H7 (cell line): ENCODE measurements around the gene HDAC10. TPM values are rescaled to one million over a fixed set of nuclear protein-coding genes. Genes with fewer than 3 reads are reported as not detected.

Experiments used
- DNase-seq: peaks from one replicate; pipeline ENCODE4 v3.0.0; 2012
- H3K27me3 ChIP-seq: 2 replicates; pipeline ENCODE4 v1.6.0; 2011; ENCODE audit warnings: mild to moderate bottlenecking, low read length; ENCODE audit not compliant: control insufficient read depth, insufficient read depth
- H3K36me3 ChIP-seq: replicated peaks from 2 replicates; pipeline ENCODE4 v1.5.1; 2011; ENCODE audit warnings: low read length; ENCODE audit not compliant: control insufficient read depth, insufficient read depth
- H3K4me3 ChIP-seq: 2 replicates; pipeline ENCODE4 v1.5.1; 2011; ENCODE audit warnings: low read depth, mild to moderate bottlenecking, control low read depth, low read length, moderate library complexity; ENCODE audit not compliant: insufficient read depth
- total RNA-seq: library from RNA; depleted of rRNA; stranded (reverse); fragments of >200 nt; shearing (Covaris generic); gene quantifications from 2 replicates; pipeline ENCODE4 v1.2.3, GENCODE V29; 2014

HDAC10 gene
- total RNA-seq, 1 experiment from 2014 or later = 15.7 TPM

GRCh38 chr22:50257451-50258360, 6.6 kb upstream of the HDAC10 start:
- H3K36me3 ChIP-seq = no peaks in the 10 kb centered on the region
- H3K27me3 ChIP-seq = peaks cover 18% of the 10 kb centered on the region
- H3K4me3 ChIP-seq = no peak overlapping the region
- DNase-seq = no peak

- Histone ChIP-seq H3K36me3 (no peaks in the 10 kb centered on the region), H3K4me3 (no peak overlapping the region), H3K27me3 (peaks cover 14% of the 10 kb centered on the region)
- DNase-seq = no peak
These were observed 6.0 kb upstream of the HDAC10 start for GRCh38 chr22:50257041-50257440.

GRCh38 chr22:50256258-50256862, 5.3 kb upstream of the HDAC10 start:
- Histone ChIP-seq H3K4me3 (no peak overlapping the region), H3K36me3 (no peaks in the 10 kb centered on the region), H3K27me3 (peaks cover 12% of the 10 kb centered on the region)
- DNase-seq = no peak

- no peaks in the 10 kb centered on the region for H3K36me3 ChIP-seq
- no peak overlapping the region for H3K4me3 ChIP-seq
- no peak for DNase-seq
- peaks cover 6% of the 10 kb centered on the region for H3K27me3 ChIP-seq
These were observed 4.5 kb upstream of the HDAC10 start for GRCh38 chr22:50255607-50256006.

- peaks cover 2% of the 10 kb centered on the region; the same call in 1 of the 2 replicates for H3K27me3 ChIP-seq
- no peak for DNase-seq
- H3K36me3 ChIP-seq = no peaks in the 10 kb centered on the region
- H3K4me3 ChIP-seq = no peak overlapping the region
These were observed 4.0 kb upstream of the HDAC10 start for GRCh38 chr22:50255099-50255498.

- Histone ChIP-seq H3K4me3 (no peak overlapping the region), H3K36me3 (no peaks in the 10 kb centered on the region), H3K27me3 (no peaks in the 10 kb centered on the region)
- DNase-seq = no peak
These were observed 2.9 kb upstream of the HDAC10 start for GRCh38 chr22:50253941-50254340.

- Histone ChIP-seq H3K4me3 (no peak overlapping the region), H3K27me3 (no peaks in the 10 kb centered on the region), H3K36me3 (no peaks in the 10 kb centered on the region)
- no peak for DNase-seq
These were observed 2.2 kb upstream of the HDAC10 start for GRCh38 chr22:50253046-50253915.

- no peaks in the 10 kb centered on the region for H3K27me3 ChIP-seq
- H3K4me3 ChIP-seq = peak overlapping the region; percentile 74; the same call in 1 of the 2 replicates
- no peaks in the 10 kb centered on the region for H3K36me3 ChIP-seq
- peak; percentile 94 for DNase-seq
These were observed 1.3 kb upstream of the HDAC10 start for GRCh38 chr22:50252082-50253045.

GRCh38 chr22:50251477-50252081, 514 bp upstream of the HDAC10 start:
- H3K27me3 ChIP-seq = no peaks in the 10 kb centered on the region
- H3K4me3 ChIP-seq = peak overlapping the region; percentile 74
- DNase-seq = no peak
- H3K36me3 ChIP-seq = peaks cover under 1% of the 10 kb centered on the region; the same call in 1 of the 2 replicates

GRCh38 chr22:50250249-50250554, 863 bp downstream of the HDAC10 start:
- no peak for DNase-seq
- no peak overlapping the region for H3K4me3 ChIP-seq
- peaks cover 6% of the 10 kb centered on the region for H3K36me3 ChIP-seq
- no peaks in the 10 kb centered on the region for H3K27me3 ChIP-seq

GRCh38 chr22:50249341-50250248, 1.5 kb downstream of the HDAC10 start:
- DNase-seq = no peak
- no peaks in the 10 kb centered on the region for H3K27me3 ChIP-seq
- no peak overlapping the region for H3K4me3 ChIP-seq
- H3K36me3 ChIP-seq = peaks cover 6% of the 10 kb centered on the region

GRCh38 chr22:50248196-50249081, 2.6 kb downstream of the HDAC10 start:
- Histone ChIP-seq H3K36me3 (peaks cover 6% of the 10 kb centered on the region), H3K4me3 (no peak overlapping the region), H3K27me3 (no peaks in the 10 kb centered on the region)
- no peak for DNase-seq
